Mucosa of gallbladder (tissue), 1 donor: ENCODE data around the gene TRMT11. TPM values are rescaled to one million over a fixed set of nuclear protein-coding genes. Genes with fewer than 3 reads are reported as not detected.
"Not testable (repeated sequence)": the region's sequence is repeated elsewhere in the genome, so short reads cannot be mapped to it uniquely, and the experiment has no call there.

ENCODE experiments used
- DNase-seq: peaks from one replicate; pipeline ENCODE4 v3.0.0-alpha.2; 2020; ENCODE audit warnings: low spot score
- total RNA-seq: library from RNA; stranded (reverse); gene quantifications from one replicate; pipeline ENCODE4 v1.2.1, GENCODE V29; 2021
- donor health status: DM: no; HTN: no; CAD: no.

Gene TRMT11
- total RNA-seq, 1 donor from 2014 or later = 18.0 TPM

DNA sequence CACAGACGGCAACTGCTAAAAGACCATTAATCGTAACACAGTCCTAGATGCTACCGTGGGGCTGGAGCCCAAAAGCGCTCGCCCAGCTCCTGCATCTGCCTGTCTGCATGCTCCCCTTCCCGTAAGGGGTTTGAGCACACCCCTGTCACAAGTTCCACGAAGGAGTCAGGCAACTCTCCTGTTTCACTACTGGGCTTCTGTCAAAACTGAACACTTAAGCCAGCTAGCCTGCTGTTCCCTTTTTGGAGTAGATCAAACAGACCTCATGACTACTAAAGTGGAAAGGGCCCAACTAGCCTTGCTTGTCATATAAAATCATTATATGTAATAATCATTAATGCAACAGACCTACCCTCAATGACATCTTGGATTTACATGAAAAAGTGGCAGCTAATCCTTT, 61.3 kb downstream of the TRMT11 start:
- DNase-seq = no peak

DNA sequence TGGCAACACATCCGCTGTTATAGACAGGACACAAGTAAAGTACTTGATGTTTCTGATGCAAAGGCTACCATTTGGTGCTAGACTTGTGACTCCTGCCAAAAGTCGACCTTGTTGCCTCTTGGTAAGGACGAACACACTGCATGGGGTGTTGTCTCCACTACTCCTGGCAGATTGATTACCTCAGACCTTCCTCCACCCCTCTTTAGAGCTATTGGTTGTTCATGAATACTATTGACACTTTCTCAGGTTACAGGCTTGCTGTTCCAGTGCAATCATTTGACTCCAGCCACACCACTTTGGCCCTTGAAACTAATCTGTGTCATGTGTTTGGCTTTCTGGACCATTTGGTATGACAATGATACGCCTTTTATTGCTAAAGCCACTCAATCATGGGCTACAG, 62.3 kb downstream of the TRMT11 start:
- no peak for DNase-seq

DNA sequence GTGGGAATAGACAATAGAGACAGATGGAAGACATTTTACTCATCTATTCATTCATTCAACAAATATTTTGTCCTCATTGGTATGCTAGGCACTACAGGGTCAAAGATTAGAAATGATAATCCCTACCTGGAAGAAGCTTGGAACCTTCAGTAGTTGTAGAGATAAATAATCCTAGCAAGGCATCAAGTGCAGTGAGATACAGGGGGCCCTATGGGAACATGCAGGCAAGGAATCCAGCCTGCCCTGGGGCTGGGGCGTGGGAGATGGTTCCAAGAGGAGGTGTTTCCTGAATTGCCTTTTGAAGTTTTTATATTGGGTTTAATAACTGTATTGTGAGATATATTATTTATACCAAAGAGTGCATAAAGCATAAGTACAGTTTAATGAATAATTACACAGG, 64.5 kb downstream of the TRMT11 start:
- no peak for DNase-seq

DNA sequence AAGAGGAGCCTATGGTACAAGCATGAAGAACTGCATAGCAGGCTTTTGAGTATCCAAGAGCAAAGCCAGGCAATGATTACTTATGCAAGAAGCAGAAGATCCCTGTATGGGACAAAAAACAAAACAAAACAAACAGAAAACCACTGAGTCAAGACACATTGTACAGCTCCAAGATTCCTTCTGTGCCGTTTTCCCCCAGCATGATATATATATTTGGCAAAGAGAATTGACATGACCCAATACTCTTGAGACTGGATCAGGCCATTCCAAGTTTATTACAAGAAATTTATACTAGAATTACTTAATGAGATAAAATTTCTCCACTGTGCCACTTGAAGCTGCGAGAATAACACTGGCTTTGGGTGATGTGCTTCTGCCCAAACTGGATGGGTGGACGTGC, 65.5 kb downstream of the TRMT11 start:
- no peak for DNase-seq

DNA sequence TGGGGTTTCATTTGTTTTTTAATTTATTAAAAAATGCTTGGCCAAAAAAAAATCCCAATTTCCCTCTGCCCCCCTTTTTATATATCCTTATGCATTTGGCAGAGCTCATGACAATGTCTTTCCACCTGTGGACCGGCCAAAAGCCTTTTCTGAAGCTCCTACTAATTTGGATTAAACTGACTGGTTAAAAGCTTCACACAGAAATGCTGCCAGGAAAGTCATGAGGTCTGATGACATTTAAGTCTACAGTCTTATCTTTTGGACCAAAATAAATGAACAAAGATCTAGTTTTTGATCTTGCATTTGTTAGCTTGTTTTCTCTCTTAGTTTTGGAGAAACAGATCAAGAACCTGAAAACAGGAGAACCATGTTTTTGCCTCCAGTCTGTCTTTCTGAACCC, 66.1 kb downstream of the TRMT11 start:
- no peak for DNase-seq

DNA sequence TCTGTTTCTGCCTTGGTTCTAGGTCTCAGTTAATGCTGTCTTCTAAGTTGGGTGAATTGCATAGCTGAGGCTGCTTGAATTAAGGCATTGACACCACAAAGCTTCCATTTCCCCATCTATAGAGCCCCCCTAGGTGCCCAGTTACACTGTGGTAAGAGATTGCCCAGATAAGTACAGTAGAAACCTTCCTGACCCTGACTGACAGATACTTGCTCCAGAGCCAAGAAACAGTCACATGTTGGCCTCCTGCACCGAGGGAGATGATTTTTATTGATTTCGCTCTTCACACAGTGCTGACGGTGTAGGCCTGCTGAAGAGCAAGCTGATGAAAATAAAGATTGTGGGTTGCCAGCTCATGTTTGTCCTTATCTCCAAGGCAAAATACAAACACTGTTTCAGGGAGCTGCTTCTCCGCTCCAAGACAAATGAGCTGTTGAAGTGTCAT, 67.9 kb downstream of the TRMT11 start:
- DNase-seq = peak; percentile 84

DNA sequence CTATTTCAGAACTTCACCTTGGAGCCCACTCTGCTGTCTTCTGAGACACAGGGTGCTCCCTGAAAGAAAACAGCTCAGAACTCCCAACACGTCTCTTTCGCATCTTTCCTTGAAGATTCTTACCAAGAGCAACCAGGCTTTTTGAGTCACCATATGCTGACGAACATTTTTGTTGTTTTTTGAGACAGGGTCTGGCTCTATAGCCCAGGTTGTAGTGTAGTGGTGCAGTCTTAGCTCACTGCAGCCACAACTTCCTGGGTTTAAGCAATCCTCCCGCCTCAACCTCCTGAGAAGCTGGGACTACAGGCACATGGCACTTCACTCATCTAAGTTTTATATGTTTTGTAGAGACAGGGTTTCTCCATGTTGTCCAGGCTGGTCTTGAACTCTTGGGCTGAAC, 68.5 kb downstream of the TRMT11 start:
- no peak for DNase-seq

DNA sequence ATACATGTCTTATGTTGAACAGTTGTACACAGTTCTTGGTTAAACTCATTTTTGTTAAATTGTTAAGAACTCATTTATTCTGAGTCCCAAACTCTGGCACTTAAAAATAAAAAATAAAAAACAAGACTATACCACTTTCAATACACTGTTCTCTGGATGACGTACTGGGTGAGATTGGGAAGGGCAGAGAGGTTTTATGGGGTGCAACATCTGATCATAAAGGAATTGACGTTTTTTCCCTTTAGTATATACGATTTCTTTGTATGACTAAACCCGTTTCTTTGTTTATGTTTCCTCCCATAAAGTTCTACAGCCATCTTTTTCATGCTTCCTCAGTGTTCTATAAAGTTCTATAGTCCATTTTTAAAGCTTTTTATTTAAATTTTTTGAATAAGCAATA, 69.1 kb downstream of the TRMT11 start:
- no peak for DNase-seq

DNA sequence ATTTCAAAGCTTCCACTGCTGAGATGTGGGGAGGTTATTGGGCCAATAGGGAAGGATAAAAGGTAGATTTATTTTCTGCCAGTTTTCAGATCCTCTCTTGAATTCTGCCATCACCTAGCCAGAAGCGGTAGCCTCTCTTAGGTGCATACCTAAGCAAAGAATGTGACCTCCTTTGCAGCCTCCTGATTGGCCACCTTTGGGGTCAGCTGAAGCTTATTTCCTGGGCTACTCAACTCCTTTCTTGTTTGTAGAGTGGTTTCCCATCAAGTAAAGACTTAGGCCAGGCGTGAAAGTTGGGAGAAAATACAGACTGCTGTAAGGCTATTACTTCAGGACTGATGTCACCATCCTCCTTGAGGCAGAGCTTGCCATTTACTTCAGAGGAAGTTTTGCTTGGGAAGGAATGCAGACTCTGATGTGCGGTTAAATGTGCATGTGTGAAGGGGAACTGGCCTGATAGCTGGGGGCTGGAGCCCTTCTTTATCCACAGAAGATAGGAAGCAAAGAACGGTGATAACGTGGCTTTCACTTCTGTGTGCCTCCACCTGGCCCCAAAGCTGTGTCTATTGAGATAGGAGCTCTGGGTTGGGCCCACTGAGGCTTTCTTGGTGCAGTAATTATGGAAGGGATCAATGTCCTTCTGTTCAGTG, 70.1 kb downstream of the TRMT11 start:
- no peak for DNase-seq

DNA sequence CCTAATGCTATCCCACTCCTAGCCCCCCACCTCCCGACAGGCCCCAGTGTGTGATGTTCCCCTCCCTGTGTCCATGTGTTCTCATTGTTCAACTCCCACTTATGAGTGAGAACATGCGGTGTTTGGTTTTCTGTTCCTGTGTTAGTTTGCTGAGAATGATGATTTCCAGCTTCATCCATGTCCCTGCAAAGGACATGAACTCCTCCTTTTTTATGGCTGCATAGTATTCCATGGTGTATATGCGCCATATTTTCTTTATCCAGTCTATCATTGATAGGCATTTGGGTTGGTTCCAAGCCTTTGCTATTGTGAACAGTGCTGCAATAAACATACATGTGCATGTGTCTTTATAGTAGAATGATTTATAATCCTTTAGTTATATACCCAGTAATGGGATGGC, 71.7 kb downstream of the TRMT11 start:
- DNase-seq = not testable (repeated sequence)

DNA sequence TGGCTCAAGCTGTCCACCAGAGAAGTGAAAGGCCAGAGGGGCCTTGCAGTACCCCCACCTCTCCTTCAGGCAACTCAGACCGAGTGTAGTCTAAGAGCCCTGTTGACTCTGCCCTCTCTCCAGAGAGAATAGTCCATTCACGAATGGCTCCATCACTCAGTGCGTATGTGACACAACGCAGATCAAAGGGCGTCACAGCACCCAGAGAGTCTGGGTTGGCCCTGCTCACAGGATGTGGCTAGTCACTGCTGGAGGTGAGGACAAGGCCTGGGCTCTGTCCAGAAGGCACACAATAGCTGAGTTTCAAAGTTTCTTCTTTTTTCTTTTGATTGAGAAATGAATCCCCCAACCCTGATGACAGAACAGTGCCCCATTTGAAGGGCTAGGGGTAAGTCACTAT, 74.1 kb downstream of the TRMT11 start:
- DNase-seq = no peak

DNA sequence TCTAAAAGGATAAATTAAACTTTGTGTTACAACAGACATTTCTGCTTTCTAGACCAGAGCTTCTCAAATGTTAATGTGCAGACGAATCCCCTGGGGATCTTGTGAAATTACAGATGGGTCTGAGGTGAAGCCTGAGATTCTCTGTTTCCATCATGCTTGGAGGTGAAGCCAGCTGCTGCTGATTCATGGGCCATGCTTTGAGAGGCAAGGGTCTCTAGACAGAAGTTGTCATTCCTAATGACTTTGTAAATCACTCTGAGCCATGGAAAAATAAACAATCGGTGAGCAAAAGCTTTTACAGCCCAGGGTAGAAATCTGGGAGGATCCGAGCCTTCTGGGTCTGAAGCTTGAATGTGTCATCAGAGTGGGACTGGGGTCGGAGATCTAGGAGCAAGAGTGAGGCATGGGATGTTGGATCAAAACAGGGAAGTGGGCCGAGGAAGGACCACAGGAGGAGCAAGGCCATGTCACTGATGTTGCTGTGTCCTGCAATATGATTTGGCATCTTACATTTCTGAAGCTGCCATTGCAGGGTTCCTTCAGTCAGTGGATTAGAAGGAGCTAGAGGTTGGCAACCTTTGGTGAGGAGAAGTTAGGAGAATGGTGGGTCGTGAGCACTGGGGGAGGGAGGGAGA, 77.3 kb downstream of the TRMT11 start:
- DNase-seq = no peak

DNA sequence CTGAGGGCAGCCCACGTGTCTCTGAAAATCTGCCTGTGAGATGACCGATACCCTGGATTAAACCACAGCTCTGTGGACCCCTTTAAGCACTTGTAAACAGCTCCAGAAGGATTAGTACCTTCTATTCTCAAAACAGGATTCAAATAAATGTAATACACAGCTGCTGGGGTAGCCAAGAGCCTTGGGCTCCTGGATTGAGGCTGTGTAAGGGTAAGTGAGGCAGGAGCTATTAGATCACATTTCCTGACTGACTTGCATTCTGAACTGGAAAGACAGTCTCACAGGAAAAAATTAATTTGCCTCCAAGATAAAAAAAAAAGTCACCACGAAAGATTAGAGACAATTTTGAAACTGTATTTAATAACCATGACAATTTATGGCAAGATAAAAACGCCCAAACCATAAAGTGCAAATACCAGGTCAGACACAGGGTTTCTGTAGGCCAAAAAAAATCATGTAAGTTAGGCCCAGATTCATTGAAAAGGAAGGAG, 78.0 kb downstream of the TRMT11 start:
- DNase-seq = no peak

DNA sequence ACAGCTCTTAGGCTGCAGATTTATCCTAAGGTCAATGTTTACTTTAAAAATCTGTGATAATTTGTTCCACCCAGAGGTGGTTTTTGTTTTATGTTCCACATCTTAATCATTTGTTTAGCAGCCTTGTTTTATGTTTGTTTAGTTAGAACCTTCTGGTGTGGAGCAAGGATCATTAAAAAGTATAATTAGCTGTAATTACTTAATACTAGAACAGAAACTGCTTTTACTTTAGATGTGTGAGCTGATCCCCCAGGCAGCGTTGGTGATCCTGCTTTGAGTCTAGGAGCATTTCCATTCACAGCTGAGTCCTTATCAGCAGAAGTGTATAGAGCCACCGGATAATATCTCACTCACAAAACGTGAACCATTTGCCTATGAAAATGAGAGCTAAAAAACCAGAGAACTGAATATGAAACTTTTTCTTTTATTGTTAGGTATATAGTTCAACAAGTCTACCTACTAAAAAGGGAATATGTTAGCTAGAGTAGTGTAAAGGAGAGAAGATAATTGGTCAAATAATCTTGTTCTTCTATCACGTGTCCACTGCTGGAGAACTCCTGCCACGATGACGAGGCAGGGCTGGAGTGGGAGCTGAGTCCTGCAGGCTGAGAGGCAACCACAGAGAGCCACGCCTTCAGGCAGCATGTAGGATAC, 78.5 kb downstream of the TRMT11 start:
- no peak for DNase-seq

DNA sequence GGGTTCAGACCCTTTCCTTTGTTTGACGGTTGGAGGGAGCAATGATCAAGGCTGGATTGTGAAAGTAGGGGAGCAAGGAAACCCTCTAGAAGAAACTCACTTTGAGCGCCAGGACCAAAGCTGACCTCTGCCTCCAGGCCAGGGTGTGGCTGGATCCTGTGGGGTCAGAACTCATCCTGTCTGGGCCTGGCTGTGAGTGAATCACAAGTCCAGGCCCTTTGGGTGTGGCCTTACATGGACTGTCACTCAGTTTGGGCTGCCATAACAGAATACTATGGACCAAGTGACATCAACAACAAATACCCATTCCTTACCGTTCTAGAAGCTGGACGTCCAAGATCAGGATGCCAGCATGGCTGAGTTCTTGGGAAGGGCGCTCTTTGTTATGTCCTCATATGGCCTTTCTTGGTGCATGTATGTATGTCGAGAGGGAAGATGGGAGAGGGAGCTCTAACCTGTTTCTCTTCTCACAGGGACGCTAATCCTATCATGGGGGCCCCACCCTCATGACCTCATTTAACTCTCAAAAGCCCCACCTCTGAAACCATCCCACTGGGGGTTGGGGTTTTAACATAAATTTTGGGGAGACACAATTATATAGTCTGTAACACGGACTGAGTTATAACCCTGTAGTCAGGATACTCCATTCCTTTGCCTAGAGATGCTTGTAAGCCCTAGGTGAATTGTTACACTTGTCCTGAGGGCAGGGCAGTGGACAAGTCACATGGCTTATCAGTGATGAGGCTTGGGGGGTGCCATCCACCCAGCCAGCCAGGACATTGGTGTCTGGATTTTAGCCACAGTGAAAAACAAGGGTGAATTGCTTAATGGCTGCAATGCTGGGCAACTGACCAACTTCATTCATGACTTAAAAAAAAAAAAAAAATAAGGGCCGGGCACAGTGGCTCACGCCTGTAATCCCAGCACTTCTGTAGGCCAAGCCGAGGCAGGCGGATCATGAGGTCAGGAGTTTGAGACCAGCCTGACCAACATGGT, 80.0 kb downstream of the TRMT11 start:
- DNase-seq = no peak

DNA sequence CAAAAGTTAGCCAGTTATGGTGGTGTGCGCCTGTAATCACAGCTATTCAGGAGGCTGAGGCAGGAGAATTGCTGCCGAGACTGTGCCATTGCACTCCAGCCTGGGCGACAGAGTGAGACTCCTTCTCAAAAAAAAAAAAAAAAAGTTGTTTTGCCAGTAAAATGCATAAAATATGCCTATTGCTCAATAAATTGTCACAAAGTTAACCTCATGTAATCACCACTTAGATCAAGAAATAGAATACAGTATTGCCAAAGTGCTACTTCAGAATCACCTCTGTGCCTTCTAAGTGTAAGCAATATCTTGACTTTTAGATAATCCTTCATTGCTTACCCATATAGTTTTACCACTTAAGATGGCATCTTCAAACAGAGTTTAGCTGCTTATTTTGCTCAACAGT, 80.7 kb downstream of the TRMT11 start:
- no peak for DNase-seq

DNA sequence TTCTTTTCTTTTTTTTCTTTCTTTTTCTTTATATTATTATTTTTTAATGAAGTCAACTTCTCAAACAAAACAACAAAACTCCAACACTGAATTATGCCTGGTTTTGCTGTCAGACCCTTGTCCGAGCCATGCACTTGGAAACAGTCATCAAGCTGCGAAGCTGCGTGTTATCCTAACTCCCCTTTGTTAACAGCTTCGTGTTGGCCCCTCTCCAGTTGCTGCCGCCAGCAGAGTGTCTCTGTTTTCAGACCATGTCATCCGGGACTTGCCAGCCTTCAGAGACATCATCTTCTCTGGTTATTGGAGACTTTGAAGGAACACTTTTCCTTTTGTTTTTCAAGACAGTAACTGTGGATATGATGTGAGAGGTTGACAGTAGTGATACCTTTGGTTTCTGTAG, 83.1 kb downstream of the TRMT11 start:
- no peak for DNase-seq

DNA sequence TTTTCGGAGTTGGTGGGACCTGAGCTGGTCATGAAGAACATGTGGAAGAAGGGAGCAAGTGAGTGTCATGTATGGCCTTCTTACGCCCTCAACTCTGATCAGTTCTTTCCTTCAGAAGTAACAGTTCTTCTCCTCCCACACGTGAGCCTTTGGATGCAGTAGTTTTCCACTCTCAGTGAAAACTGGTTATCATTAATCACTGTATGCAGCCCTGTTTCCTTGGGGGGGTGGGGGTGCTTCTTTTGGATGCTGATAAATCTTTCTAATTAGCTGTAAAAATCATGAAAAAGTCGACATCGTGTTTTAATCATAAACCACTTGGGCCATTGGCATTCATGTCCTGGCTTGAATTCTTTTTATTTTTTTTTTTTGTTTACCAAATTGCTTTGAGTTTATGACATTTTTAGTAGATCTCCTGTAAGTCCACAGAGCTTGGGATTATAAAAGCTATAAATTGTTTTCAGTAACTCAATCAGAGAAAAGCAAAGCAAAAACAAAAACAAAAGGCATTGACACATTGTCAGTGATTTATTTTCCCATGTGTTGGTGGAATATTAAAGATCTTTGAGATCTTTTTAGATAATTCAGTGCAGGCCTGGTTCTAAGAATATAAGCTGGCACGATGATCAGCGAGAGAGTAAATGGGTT, 84.8 kb downstream of the TRMT11 start:
- DNase-seq = no peak

DNA sequence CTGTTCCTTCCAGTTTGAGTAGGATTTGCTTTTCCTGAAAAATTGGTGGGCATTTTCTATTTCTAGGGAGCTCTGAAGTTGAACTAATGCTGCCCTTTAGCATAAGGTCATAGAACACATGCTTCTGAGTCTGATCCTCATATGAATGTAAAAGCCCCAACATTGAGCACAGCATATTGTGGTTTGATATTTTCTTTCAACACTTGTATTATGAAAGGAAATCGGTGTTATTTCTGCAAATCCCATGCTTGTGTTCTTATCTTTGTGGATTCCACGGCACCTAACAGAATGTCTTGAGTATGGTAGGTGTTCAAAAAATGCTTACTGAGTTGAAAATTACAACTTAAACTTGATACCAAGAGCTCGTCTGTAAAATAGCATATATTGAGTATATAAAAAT, 85.8 kb downstream of the TRMT11 start:
- DNase-seq = no peak

DNA sequence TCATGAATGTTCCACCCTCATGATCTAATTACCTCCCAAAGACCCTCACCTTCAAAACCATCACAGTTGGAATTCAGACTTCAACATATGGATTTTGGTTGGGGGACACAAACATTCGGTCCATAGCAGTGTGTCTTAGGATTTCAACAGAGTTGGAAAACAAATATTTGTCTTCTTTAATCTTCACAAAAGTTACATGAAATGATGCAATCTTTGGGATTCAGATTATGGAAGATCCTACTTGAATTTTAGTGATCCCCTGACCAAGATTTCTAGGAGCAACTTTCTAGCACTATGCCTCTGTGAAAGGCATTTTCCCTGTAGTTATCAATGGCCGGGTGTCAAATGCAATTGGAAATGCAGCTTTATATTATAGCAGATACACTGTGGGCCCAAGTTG, 86.5 kb downstream of the TRMT11 start:
- no peak for DNase-seq

DNA sequence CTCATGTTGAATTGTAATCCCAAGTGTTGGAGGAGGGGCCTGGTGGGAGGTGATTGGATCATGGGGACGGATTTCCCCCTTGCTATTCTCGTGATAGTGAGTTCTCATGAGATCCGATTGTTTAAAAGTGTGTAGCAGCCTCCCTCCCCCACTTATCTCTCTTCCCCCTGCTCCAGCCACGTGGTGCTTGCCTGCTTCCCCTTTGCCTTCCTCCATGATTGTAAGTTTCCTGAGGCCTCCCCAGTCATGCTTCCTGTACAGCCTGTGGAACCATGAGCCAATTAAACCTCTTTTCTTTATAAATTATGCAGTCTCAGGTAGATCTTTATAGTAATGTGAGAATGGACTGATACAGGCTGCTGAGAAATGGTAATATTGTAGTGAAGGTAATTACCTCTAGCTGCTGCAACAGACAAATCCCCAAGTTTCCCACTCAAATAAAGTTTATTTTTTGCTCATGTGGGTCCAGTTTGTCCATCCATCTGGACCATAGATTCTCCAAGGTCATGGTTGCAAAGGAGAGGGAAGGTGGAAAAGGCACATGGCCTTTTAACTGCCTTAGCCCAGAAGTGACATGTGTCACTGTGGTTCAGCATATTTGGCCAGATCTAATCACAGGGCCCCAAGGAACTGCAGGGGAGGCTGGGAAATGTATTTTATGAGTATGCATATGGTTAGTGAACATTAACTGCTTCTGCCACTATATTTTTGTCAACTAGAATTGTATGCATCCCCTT, 89.2 kb downstream of the TRMT11 start:
- no peak for DNase-seq
